H9 (cell line): ENCODE results near the gene RILPL1. TPM values are rescaled to one million over a fixed set of nuclear protein-coding genes. Genes with fewer than 3 reads are reported as not detected.

Experiments
- DNase-seq: peaks from one replicate; pipeline ENCODE4 v3.0.0-alpha.2; 2017
- H2AFZ ChIP-seq: one replicate; pipeline ENCODE4 v1.6.1; 2013; ENCODE audit warnings: mild to moderate bottlenecking, low read length, control low read depth, moderate library complexity
- H2AK5ac ChIP-seq: 2 replicates; pipeline ENCODE4 v1.6.1; 2013; ENCODE audit warnings: low read length, control low read depth, mixed read lengths; ENCODE audit not compliant: insufficient read length
- H2BK120ac ChIP-seq: one replicate; pipeline ENCODE4 v1.6.1; 2013; ENCODE audit warnings: low read depth, mild to moderate bottlenecking, low read length, control low read depth, inconsistent platforms; ENCODE audit not compliant: poor library complexity, severe bottlenecking
- H2BK12ac ChIP-seq: 2 replicates; pipeline ENCODE4 v1.6.1; 2013; ENCODE audit warnings: low read length, control low read depth, mixed read lengths, low read depth; ENCODE audit not compliant: insufficient read length
- H2BK15ac ChIP-seq: 2 replicates; pipeline ENCODE4 v1.6.1; 2013; ENCODE audit warnings: low read depth, low read length, control low read depth
- H2BK20ac ChIP-seq: one replicate; pipeline ENCODE4 v1.6.1; 2013; ENCODE audit warnings: low read depth, mild to moderate bottlenecking, low read length, control low read depth, inconsistent platforms; ENCODE audit not compliant: poor library complexity, severe bottlenecking
- H2BK5ac ChIP-seq: 2 replicates; pipeline ENCODE4 v1.6.1; 2013; ENCODE audit warnings: low read length, control low read depth, mixed read lengths; ENCODE audit not compliant: insufficient read length
- H3K14ac ChIP-seq: 2 replicates; pipeline ENCODE4 v1.6.1; 2013; ENCODE audit warnings: low read length, control low read depth; ENCODE audit not compliant: insufficient read depth
- H3K18ac ChIP-seq: 2 replicates; pipeline ENCODE4 v1.6.1; 2013; ENCODE audit warnings: low read depth, mild to moderate bottlenecking, mixed read lengths, low read length, control low read depth; ENCODE audit not compliant: insufficient read length
- H3K23ac ChIP-seq: 2 replicates; pipeline ENCODE4 v1.6.1; 2013; ENCODE audit warnings: low read length, control low read depth, mixed read lengths, low read depth; ENCODE audit not compliant: insufficient read length
- H3K23me2 ChIP-seq: 2 replicates; pipeline ENCODE4 v1.6.1; 2013; ENCODE audit warnings: low read depth, mild to moderate bottlenecking, mixed read lengths, low read length, control low read depth; ENCODE audit not compliant: insufficient read length, poor library complexity, severe bottlenecking
- H3K27ac ChIP-seq: 2 replicates; pipeline ENCODE4 v1.5.1; 2013; ENCODE audit warnings: low read length, control low read depth, mixed read lengths, low read depth; ENCODE audit not compliant: insufficient read length
- H3K27me3 ChIP-seq: 2 replicates; pipeline ENCODE4 v1.6.1; 2013; ENCODE audit warnings: low read length, control low read depth, inconsistent platforms; ENCODE audit not compliant: insufficient read depth
- H3K4ac ChIP-seq: 2 replicates; pipeline ENCODE4 v1.6.1; 2013; ENCODE audit warnings: low read depth, mild to moderate bottlenecking, control low read depth, inconsistent platforms, low read length, moderate library complexity
- H3K4me1 ChIP-seq: 2 replicates; pipeline ENCODE4 v1.6.1; 2013; ENCODE audit warnings: low read length, control low read depth, inconsistent platforms; ENCODE audit not compliant: insufficient read depth
- H3K4me2 ChIP-seq: 2 replicates; pipeline ENCODE4 v1.6.1; 2013; ENCODE audit warnings: low read length, control low read depth, mixed read lengths; ENCODE audit not compliant: insufficient read length, insufficient read depth
- H3K56ac ChIP-seq: 2 replicates; pipeline ENCODE4 v1.6.1; 2013; ENCODE audit warnings: low read depth, mild to moderate bottlenecking, mixed read lengths, low read length, control low read depth; ENCODE audit not compliant: insufficient read length
- H3K79me1 ChIP-seq: 2 replicates; pipeline ENCODE4 v1.6.1; 2013; ENCODE audit warnings: low read depth, mild to moderate bottlenecking, moderate library complexity, low read length, control low read depth, inconsistent platforms; ENCODE audit not compliant: insufficient read depth, poor library complexity, severe bottlenecking
- H3K79me2 ChIP-seq: 2 replicates; pipeline ENCODE4 v1.6.1; 2013; ENCODE audit warnings: low read length, control low read depth, inconsistent platforms; ENCODE audit not compliant: insufficient read depth
- H3K9ac ChIP-seq: 2 replicates; pipeline ENCODE4 v1.6.1; 2013; ENCODE audit warnings: low read length, control low read depth, mixed read lengths; ENCODE audit not compliant: insufficient read length; ENCODE audit errors: extremely low read depth
- H3K9me3 ChIP-seq: one replicate; pipeline ENCODE4 v1.6.1; 2013; ENCODE audit warnings: low read depth, low read length, inconsistent platforms; ENCODE audit not compliant: control insufficient read depth
- H3T11ph ChIP-seq: one replicate; pipeline ENCODE4 v1.6.1; 2013; ENCODE audit warnings: mild to moderate bottlenecking, low read length, control low read depth, inconsistent platforms
- H4K20me1 ChIP-seq: one replicate; pipeline ENCODE4 v1.6.1; 2013; ENCODE audit not compliant: control insufficient read depth, insufficient read length, insufficient read depth
- H4K5ac ChIP-seq: 2 replicates; pipeline ENCODE4 v1.6.1; 2013; ENCODE audit warnings: low read depth, mild to moderate bottlenecking, mixed read lengths, low read length, control low read depth; ENCODE audit not compliant: insufficient read length
- H4K8ac ChIP-seq: replicated peaks from 2 replicates; pipeline ENCODE4 v1.6.1; 2013; ENCODE audit warnings: low read length, control low read depth, mixed read lengths, low read depth; ENCODE audit not compliant: insufficient read length
- H4K91ac ChIP-seq: 2 replicates; pipeline ENCODE4 v1.6.1; 2013; ENCODE audit warnings: low read depth, mild to moderate bottlenecking, moderate library complexity, mixed read lengths, low read length, control low read depth; ENCODE audit not compliant: insufficient read length
- H3K27ac Mint-ChIP-seq, 3 experiments: 2 replicates in 2 of 3; 3 replicates in 1 of 3; pipeline ENCODE4 v1.8.0; 2020 to 2021; ENCODE audit warnings: mixed read lengths in 3 of 3, mild to moderate bottlenecking in 1 of 3, moderate library complexity in 1 of 3
- H3K27me3 Mint-ChIP-seq: 2 replicates; pipeline ENCODE4 v1.8.0; 2021; ENCODE audit warnings: low read depth, mild to moderate bottlenecking, moderate library complexity, mixed read lengths
- H3K36me3 Mint-ChIP-seq, 3 experiments: 2 replicates in 2 of 3; 3 replicates in 1 of 3; pipeline ENCODE4 v1.8.0; 2020 to 2021; ENCODE audit warnings: low read depth in 3 of 3, mixed read lengths in 3 of 3; ENCODE audit not compliant: insufficient read depth in 1 of 3
- H3K4me1 Mint-ChIP-seq, 2 experiments: 2 replicates each; pipeline ENCODE4 v1.8.0; 2020; ENCODE audit warnings: mixed read lengths in 2 of 2
- H3K4me3 Mint-ChIP-seq, 2 experiments: 2 replicates in 1 of 2; 3 replicates in 1 of 2; pipeline ENCODE4 v1.8.0; 2020 to 2021; ENCODE audit warnings: mild to moderate bottlenecking in 2 of 2, mixed read lengths in 2 of 2, moderate library complexity in 1 of 2
- H3K9me3 Mint-ChIP-seq, 2 experiments: 2 replicates in 1 of 2; 3 replicates in 1 of 2; pipeline ENCODE4 v1.8.0; 2020; ENCODE audit warnings: mild to moderate bottlenecking in 2 of 2, mixed read lengths in 2 of 2, moderate library complexity in 1 of 2
- WGBS: extraction: QIAGEN DNeasy Blood & Tissue Kit; methylation state at CpG from one replicate; pipeline ENCODE4 v1.1.7; 2013; ENCODE audit warnings: missing lambda C conversion rate, low lambda C conversion rate, mixed read lengths; ENCODE audit not compliant: insufficient read length; ENCODE audit errors: extremely low coverage; 5-methylcytosine and 5-hydroxymethylcytosine counted together
- total RNA-seq: library from RNA; stranded (reverse); gene quantifications from 2 replicates; pipeline ENCODE4 v1.2.1, GENCODE V29; 2021
- TF ChIP-seq, protein P1 (sequence below): fragments of 200-600 bp; sonication (generic); conservative IDR thresholded peaks from 3 replicates; pipeline ENCODE4 v1.8.0; 2021; ENCODE audit warnings: antibody characterized with exemption, mild to moderate bottlenecking

Gene RILPL1
- total RNA-seq, 1 experiment from 2014 or later: 8.1 TPM

DNA sequence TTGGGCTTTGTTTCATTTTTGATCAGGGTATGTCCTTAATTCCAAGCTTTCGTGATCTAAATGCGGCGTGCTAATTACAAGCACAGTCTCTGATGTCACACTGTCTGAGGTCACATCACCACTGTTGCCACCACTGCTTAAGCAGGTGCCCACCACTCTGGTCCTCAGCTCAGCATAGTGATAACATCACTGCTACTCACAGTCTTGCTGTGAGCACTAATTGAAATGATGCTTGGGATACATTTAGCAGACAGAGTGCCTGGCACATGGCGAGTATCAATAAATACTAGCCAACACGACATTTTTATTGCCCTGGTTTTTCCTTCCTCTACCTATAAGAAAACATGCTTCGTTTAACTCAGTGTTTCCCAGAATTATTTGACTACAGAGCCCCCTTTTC is 104.9 kb downstream of the RILPL1 start:
- Histone ChIP-seq H3K56ac (no peak overlapping the region), H2BK15ac (no peak overlapping the region), H3K14ac (no peak overlapping the region), H4K5ac (no peak overlapping the region), H3K9me3 (no peaks in the 10 kb centered on the region), H3K23ac (no peak overlapping the region), H4K91ac (no peak overlapping the region), H4K8ac (no peak overlapping the region), H4K20me1 (no peaks in the 10 kb centered on the region), H2AK5ac (no peak overlapping the region), H3K18ac (no peak overlapping the region), H3K4ac (no peak overlapping the region), H3K9ac (no peak overlapping the region), H2BK5ac (no peak overlapping the region), H2BK120ac (no peak overlapping the region), H2BK20ac (no peak overlapping the region), H3K27me3 (no peaks in the 10 kb centered on the region), H3T11ph (no peak overlapping the region), H3K4me1 (no peaks in the 10 kb centered on the region), H3K4me2 (no peak overlapping the region), H2BK12ac (no peak overlapping the region), H3K23me2 (no peaks in the 10 kb centered on the region), H3K27ac (no peak overlapping the region), H3K79me2 (no peaks in the 10 kb centered on the region), H2AFZ (no peak overlapping the region), H3K79me1 (no peaks in the 10 kb centered on the region)
- WGBS: no CpG with 5 or more reads among the region's 6 CpGs
- Mint-ChIP-seq H3K4me1 (no peaks in the 10 kb centered on the region), H3K36me3 (0 out of 7 replicates have a peak, but pooled peaks cover 0 to 3% (median 0%) of the 10 kb centered on the region in 3 experiments), H3K4me3 (no peak overlapping the region), H3K9me3 (peaks cover 5 to 8% of the 10 kb centered on the region in 2 experiments), H3K27me3 (peaks cover 1% of the 10 kb centered on the region), H3K27ac (no peak overlapping the region)
- TF ChIP-seq, protein P1, sequence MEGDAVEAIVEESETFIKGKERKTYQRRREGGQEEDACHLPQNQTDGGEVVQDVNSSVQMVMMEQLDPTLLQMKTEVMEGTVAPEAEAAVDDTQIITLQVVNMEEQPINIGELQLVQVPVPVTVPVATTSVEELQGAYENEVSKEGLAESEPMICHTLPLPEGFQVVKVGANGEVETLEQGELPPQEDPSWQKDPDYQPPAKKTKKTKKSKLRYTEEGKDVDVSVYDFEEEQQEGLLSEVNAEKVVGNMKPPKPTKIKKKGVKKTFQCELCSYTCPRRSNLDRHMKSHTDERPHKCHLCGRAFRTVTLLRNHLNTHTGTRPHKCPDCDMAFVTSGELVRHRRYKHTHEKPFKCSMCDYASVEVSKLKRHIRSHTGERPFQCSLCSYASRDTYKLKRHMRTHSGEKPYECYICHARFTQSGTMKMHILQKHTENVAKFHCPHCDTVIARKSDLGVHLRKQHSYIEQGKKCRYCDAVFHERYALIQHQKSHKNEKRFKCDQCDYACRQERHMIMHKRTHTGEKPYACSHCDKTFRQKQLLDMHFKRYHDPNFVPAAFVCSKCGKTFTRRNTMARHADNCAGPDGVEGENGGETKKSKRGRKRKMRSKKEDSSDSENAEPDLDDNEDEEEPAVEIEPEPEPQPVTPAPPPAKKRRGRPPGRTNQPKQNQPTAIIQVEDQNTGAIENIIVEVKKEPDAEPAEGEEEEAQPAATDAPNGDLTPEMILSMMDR: no peak
- no peak for DNase-seq
